SU-DHL-6 (cell line): ENCODE measurements around the gene BEGAIN.

Source experiments
- CTCF ChIP-seq: fragments of 200-600 bp; sonication (generic); IDR thresholded peaks from one replicate; pipeline ENCODE4 v1.5.1; 2017; ENCODE audit warnings: antibody characterized with exemption, mild to moderate bottlenecking, low read length, moderate library complexity; ENCODE audit not compliant: insufficient read depth, poor library complexity, severe bottlenecking
- EZH2phosphoT487 ChIP-seq: fragments of 200-600 bp; sonication (generic), shearing (Covaris generic); conservative IDR thresholded peaks from 2 replicates; pipeline ENCODE4 v1.6.1; 2018; ENCODE audit warnings: mild to moderate bottlenecking, antibody characterized with exemption, low read length, moderate library complexity, mixed read lengths

DNA sequence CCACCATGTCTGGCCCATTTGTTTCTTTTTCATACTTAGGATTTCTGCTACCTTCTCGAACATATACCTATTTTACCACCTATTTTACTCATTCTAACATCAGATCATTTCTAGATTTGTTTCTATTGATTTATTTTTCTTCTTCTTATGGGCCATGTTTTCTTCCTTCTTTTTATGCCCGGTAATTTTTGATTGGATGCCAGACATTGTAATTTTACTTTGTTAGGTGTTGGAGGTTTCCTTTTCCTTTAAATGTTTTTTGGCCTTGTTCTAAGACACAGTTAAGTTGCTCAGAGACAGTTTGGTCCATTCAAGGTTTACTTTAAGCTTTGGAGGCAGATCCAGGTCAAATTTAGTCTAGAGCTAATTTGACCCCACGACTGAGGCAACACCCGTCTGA is 14.7 kb upstream of the BEGAIN start:
- TF ChIP-seq CTCF (no peak), EZH2phosphoT487 (no peak)
